Stimulated activated CD4-positive, alpha-beta T cell treated with anti-CD3 and anti-CD28 coated beads, Interleukin-15, amount 100 ng/mL, for 1 hour (primary cell): ENCODE data around the gene PRPF38A.

Experiments used
- DNase-seq, 2 donors: peaks; one replicate each; pipeline ENCODE4 v3.0.0-alpha.2; 2020; ENCODE audit warnings: low read depth in 1 of 2, low spot score in 1 of 2

Gene PRPF38A

GRCh38 chr1:52455686-52456085 is 51.3 kb downstream of the PRPF38A start:
- DNase-seq, result no peak

- no peak for DNase-seq
These were observed 56.3 kb downstream of the PRPF38A start for GRCh38 chr1:52460694-52461093.

- DNase-seq, result no peak
These were observed 57.4 kb downstream of the PRPF38A start for GRCh38 chr1:52461821-52462220.

- no peak for DNase-seq
These were observed 59.5 kb downstream of the PRPF38A start for GRCh38 chr1:52463891-52464290.

- DNase-seq, result no peak
These were observed 64.7 kb downstream of the PRPF38A start for GRCh38 chr1:52469108-52469507.
